Endothelial cell of umbilical vein (primary cell): ENCODE data around the gene C1orf105. TPM values are rescaled to one million over a fixed set of nuclear protein-coding genes. Genes with fewer than 3 reads are reported as not detected.

Source experiments
- BruUV-seq: library from RNA; stranded (reverse); fragments of 400-500 nt; replicated peaks from 2 replicates; lab custom pipeline; 2021; lab: Mats Ljungman, UMichigan
- CTCF ChIA-PET: fragments of 300-600, 350-600 bp; sonication (Branson Sonifier 250); formaldehyde crosslinking; loops from one replicate; lab custom pipeline; 2021; ENCODE audit warnings: antibody characterized with exemption, inconsistent platforms; lab: Charles Lee
- POLR2A ChIA-PET: fragments of 300-600, 350-600 bp; sonication (Branson Sonifier 250); formaldehyde crosslinking; loops from one replicate; lab custom pipeline; 2021; ENCODE audit warnings: antibody characterized with exemption, inconsistent platforms; lab: Charles Lee
- DNase-seq: peaks from one replicate; pipeline ENCODE4 v3.0.0-alpha.2; 2011; ENCODE audit warnings: low read depth, low spot score
- FAIRE-seq: peaks from 2 replicates; lab custom pipeline; 2011; peaks lifted over from hg19 to GRCh38; lab: Jason Lieb, UNC
- H2AFZ ChIP-seq: 2 replicates; pipeline ENCODE4 v1.6.0; 2012; ENCODE audit warnings: low read depth, low read length, control low read depth, inconsistent platforms
- H3K27ac ChIP-seq: 2 replicates; pipeline ENCODE4 v1.5.1; 2011; ENCODE audit warnings: low read depth, mild to moderate bottlenecking, control low read depth, low read length, moderate library complexity; ENCODE audit not compliant: insufficient read depth
- H3K27me3 ChIP-seq, 2 experiments: 2 replicates each; pipeline versions ENCODE4 v1.6.0 to v1.6.1; 2011; ENCODE audit warnings: low read length in 2 of 2, mixed read lengths in 1 of 2; ENCODE audit not compliant: control insufficient read depth in 2 of 2, insufficient read depth in 2 of 2
- H3K36me3 ChIP-seq, 2 experiments: 2 replicates in 1 of 2; 3 replicates in 1 of 2; pipeline ENCODE4 v1.5.1; 2011; ENCODE audit warnings: low read length in 2 of 2, mild to moderate bottlenecking in 1 of 2, moderate library complexity in 1 of 2; ENCODE audit not compliant: control insufficient read depth in 2 of 2, insufficient read depth in 2 of 2; ENCODE audit errors: extremely low read depth in 1 of 2
- H3K4me1 ChIP-seq: 3 replicates; pipeline ENCODE4 v1.5.1; 2011; ENCODE audit warnings: mild to moderate bottlenecking, low read length; ENCODE audit not compliant: control insufficient read depth, insufficient read depth; ENCODE audit errors: extremely low read depth
- H3K4me2 ChIP-seq: 2 replicates; pipeline ENCODE4 v1.6.1; 2011; ENCODE audit warnings: low read length, control low read depth, mixed read lengths; ENCODE audit not compliant: insufficient read depth
- H3K4me3 ChIP-seq, 3 experiments: fragments of 200-600 bp in 1 of 3; sonication (generic), shearing (Covaris generic) in 1 of 3; replicated peaks in 1 of 3; 2 replicates each; pipeline ENCODE4 v1.5.1; 2011 to 2016; ENCODE audit warnings: control low read depth in 3 of 3, low read length in 3 of 3, mild to moderate bottlenecking in 2 of 3, inconsistent platforms in 1 of 3, low read depth in 1 of 3, moderate library complexity in 1 of 3; ENCODE audit not compliant: insufficient read depth in 1 of 3
- H3K79me2 ChIP-seq: 2 replicates; pipeline ENCODE4 v1.6.0; 2012; ENCODE audit warnings: low read length, inconsistent platforms; ENCODE audit not compliant: control insufficient read depth, insufficient read depth
- H3K9ac ChIP-seq: replicated peaks from 2 replicates; pipeline ENCODE3; 2011; ENCODE audit warnings: low read length, control low read depth; ENCODE audit not compliant: insufficient read depth; ENCODE audit errors: extremely low read depth
- H3K9me1 ChIP-seq: replicated peaks from 3 replicates; pipeline ENCODE4 v1.6.0; 2011; ENCODE audit warnings: mild to moderate bottlenecking, low read length; ENCODE audit not compliant: control insufficient read depth, insufficient read depth; ENCODE audit errors: extremely low read depth
- H3K9me3 ChIP-seq: replicated peaks from 2 replicates; pipeline ENCODE4 v1.5.1; 2012; ENCODE audit warnings: low read length, inconsistent platforms; ENCODE audit not compliant: control insufficient read depth, insufficient read depth
- H4K20me1 ChIP-seq: replicated peaks from 2 replicates; pipeline ENCODE3; 2011; ENCODE audit warnings: mild to moderate bottlenecking, low read length; ENCODE audit not compliant: control insufficient read depth, insufficient read depth; ENCODE audit errors: extremely low read depth
- CTCF ChIP-seq, 2 donors: IDR thresholded peaks; 1 replicate in 1 of 2; 2 replicates in 1 of 2; pipeline ENCODE4 v1.5.1; 2011; ENCODE audit warnings: low read length in 2 of 2, mild to moderate bottlenecking in 2 of 2, moderate library complexity in 2 of 2, control low read depth in 1 of 2, inconsistent platforms in 1 of 2, low read depth in 1 of 2; ENCODE audit not compliant: insufficient read depth in 1 of 2; ENCODE audit errors: extremely low read depth in 1 of 2
- EZH2 ChIP-seq: IDR thresholded peaks from 2 replicates; pipeline ENCODE4 v1.6.1; 2012; ENCODE audit warnings: borderline replicate concordance, low read depth, mild to moderate bottlenecking, moderate library complexity, low read length, inconsistent platforms; ENCODE audit not compliant: severe bottlenecking
- FOS ChIP-seq: IDR thresholded peaks from 2 replicates; pipeline ENCODE4 v1.6.1; 2011; ENCODE audit warnings: mild to moderate bottlenecking, low read length, moderate library complexity, borderline replicate concordance; ENCODE audit not compliant: insufficient read depth
- GATA2 ChIP-seq: IDR thresholded peaks from 2 replicates; pipeline ENCODE4 v1.7.0; 2011; ENCODE audit warnings: low read depth, mild to moderate bottlenecking, moderate library complexity, mixed read lengths, low read length; ENCODE audit not compliant: insufficient read length, insufficient read depth
- JUN ChIP-seq: IDR thresholded peaks from 2 replicates; pipeline ENCODE4 v1.6.1; 2011; ENCODE audit warnings: borderline replicate concordance, low read depth; ENCODE audit not compliant: insufficient read length, insufficient read depth
- MAX ChIP-seq: IDR thresholded peaks from 2 replicates; pipeline ENCODE4 v1.6.1; 2011; ENCODE audit not compliant: insufficient read depth, insufficient read length
- MYC ChIP-seq: IDR thresholded peaks from one replicate; pipeline ENCODE4 v1.6.1; 2011; ENCODE audit warnings: mild to moderate bottlenecking, low read depth, low read length
- POLR2A ChIP-seq: IDR thresholded peaks from 2 replicates; pipeline ENCODE4 v1.6.1; 2012; ENCODE audit warnings: low read depth, mild to moderate bottlenecking, control low read depth, low read length
- POLR2AphosphoS5 ChIP-seq: IDR thresholded peaks from 2 replicates; pipeline ENCODE4 v1.6.1; 2012; ENCODE audit warnings: low read depth, mild to moderate bottlenecking, control low read depth, low read length, moderate library complexity; ENCODE audit not compliant: insufficient read depth
- dilution Hi-C: fragments of 300-500 bp; cut with MboI; formaldehyde crosslinking; loops from one replicate; pipeline ENCODE4 v1.15.0; 2019; ENCODE audit warnings: low sequenced_read_pairs; ENCODE audit not compliant: extremely low pct_ligation_motif_present
- intact Hi-C: fragments of 100-400 bp; cut with micrococcal nuclease; formaldehyde crosslinking; loops from one replicate; pipeline ENCODE4 v1.10.0; 2022
- polyA plus RNA-seq, 4 experiments: library from polyadenylated mRNA; depleted of rRNA in 3 of 4; stranded (reverse) in 3 of 4; unstranded in 1 of 4; fragments of >200 nt; gene quantifications; 2 replicates each; pipeline versions ENCODE4 v1.2.1 to v1.2.3, GENCODE V29; 2011 to 2012; ENCODE audit warnings: missing spikeins in 1 of 4
- total RNA-seq: library from RNA; stranded (reverse); gene quantifications from 2 replicates; pipeline ENCODE4 v1.2.3, GENCODE V29; 2021

The C1orf105 gene
- total and polyA plus RNA-seq, 2 donors (not counting 3 experiments of a cell fraction or from before 2014, with no cell fraction given): not detected

GRCh38 chr1:172380441-172381244 lies 39.8 kb upstream of the C1orf105 start:
- CTCF ChIA-PET: interaction anchor here (0.6 to 1.9 kb wide), 10 partner anchors 8 to 395 kb away, joined by 3 to 12 read pairs (median 4); no protein-coding TSS in a partner anchor
- Histone ChIP-seq H3K9me3 (no peaks in the 10 kb centered on the region), H3K9me1 (no peaks in the 10 kb centered on the region), H3K4me3 (peak overlapping the region in 1 of 3 experiments; percentile 24), H3K4me2 (peak overlapping the region; percentile 89), H3K36me3 (no peaks in the 10 kb centered on the region), H2AFZ (peak overlapping the region; percentile 91), H3K79me2 (no peaks in the 10 kb centered on the region), H3K9ac (peak overlapping the region; percentile 51), H3K27ac (peak overlapping the region; percentile 73), H4K20me1 (no peaks in the 10 kb centered on the region), H3K4me1 (peaks cover 39% of the 10 kb centered on the region), H3K27me3 (no peaks in the 10 kb centered on the region)
- intact Hi-C loops: loop anchor here (1.0 kb wide), 1 partner anchor 244 kb away; no protein-coding TSS in a partner anchor
- BruUV-seq: no TSS peak
- dilution Hi-C loops: no loop called here
- FAIRE-seq: peak; percentile 79
- TF ChIP-seq POLR2A (no peak), FOS (no peak), EZH2 (no peak), GATA2 (no peak), MAX (no peak), CTCF (IDR thresholded peaks at IDR 0.05; ENCODE audit: extremely low read depth in 1 of 2, insufficient read depth in 1 of 2, low read depth in 1 of 2, low read length in 2 of 2) (no peak), MYC (no peak), POLR2AphosphoS5 (no peak), JUN (no peak)
- POLR2A ChIA-PET: no interaction called here
- peak; percentile 65 for DNase-seq
